GM12878 (cell line): ENCODE data around the gene ZNF408. TPM values are rescaled to one million over a fixed set of nuclear protein-coding genes. Genes with fewer than 3 reads are reported as not detected.

Experiments used
- ATAC-seq: fragments of 200-7000 bp; cut with Tn5 transposase; 3 replicates; pipeline ENCODE4 v1.9.1; 2020; ENCODE audit warnings: mild to moderate bottlenecking, moderate library complexity
- BruUV-seq: library from RNA; stranded (reverse); fragments of 400-500 nt; replicated peaks from 2 replicates; lab custom pipeline; 2021; lab: Mats Ljungman, UMichigan
- CTCF ChIA-PET: fragments of 300-600 bp; sonication (Branson Sonifier 250); formaldehyde crosslinking; extraction: SDS; loops from one replicate; lab custom pipeline; 2021; ENCODE audit warnings: inconsistent platforms; lab: Yijun Ruan, JAX
- POLR2A ChIA-PET: fragments of 350-600 bp; formaldehyde crosslinking; extraction: SDS; loops from one replicate; lab custom pipeline; 2021; ENCODE audit warnings: inconsistent platforms; lab: Charles Lee
- RAD21 ChIA-PET: fragments of 300-600 bp; sonication (Branson Sonifier 250); formaldehyde crosslinking; loops from one replicate; lab custom pipeline; 2023; ENCODE audit warnings: antibody characterized with exemption; ENCODE audit not compliant: unreplicated experiment; lab: Charles Lee
- SMC1A ChIA-PET: fragments of 300-600 bp; sonication (Branson Sonifier 250); formaldehyde crosslinking; loops from one replicate; lab custom pipeline; 2023; ENCODE audit not compliant: unreplicated experiment, uncharacterized antibody; lab: Charles Lee
- DNase-seq: peaks from one replicate; pipeline ENCODE4 v3.0.0-alpha.2; 2011; ENCODE audit warnings: low read depth, low spot score
- FAIRE-seq: peaks from 3 replicates; lab custom pipeline; 2011; peaks lifted over from hg19 to GRCh38; lab: Jason Lieb, UNC
- H2AFZ ChIP-seq: 2 replicates; pipeline ENCODE4 v1.6.0; 2011; ENCODE audit warnings: low read depth, low read length, control low read depth; ENCODE audit not compliant: control insufficient read depth
- H3K27ac ChIP-seq: 2 replicates; pipeline ENCODE4 v1.5.1; 2011; ENCODE audit warnings: control low read depth; ENCODE audit not compliant: control insufficient read depth, insufficient read depth
- H3K27me3 ChIP-seq, 2 experiments: replicated peaks in 1 of 2; 2 replicates each; pipeline versions ENCODE4 v1.6.0 to v1.6.1; 2011; ENCODE audit warnings: low read length in 1 of 2; ENCODE audit not compliant: control insufficient read depth in 2 of 2, insufficient read depth in 2 of 2
- H3K36me3 ChIP-seq, 2 experiments: 2 replicates each; pipeline ENCODE4 v1.5.1; 2011; ENCODE audit warnings: low read length in 1 of 2; ENCODE audit not compliant: control insufficient read depth in 2 of 2, insufficient read depth in 2 of 2
- H3K4me1 ChIP-seq: 2 replicates; pipeline ENCODE4 v1.6.1; 2011; ENCODE audit warnings: mild to moderate bottlenecking, low read length, moderate library complexity, mixed read lengths; ENCODE audit not compliant: control insufficient read depth, insufficient read depth
- H3K4me2 ChIP-seq: 2 replicates; pipeline ENCODE4 v1.6.0; 2011; ENCODE audit warnings: control low read depth; ENCODE audit not compliant: control insufficient read depth, insufficient read depth
- H3K4me3 ChIP-seq: fragments of 200-600 bp; sonication (generic); 2 replicates; pipeline ENCODE4 v1.5.1; 2016
- H3K79me2 ChIP-seq: 2 replicates; pipeline ENCODE4 v1.6.0; 2011; ENCODE audit warnings: low read length; ENCODE audit not compliant: control insufficient read depth, insufficient read depth
- H3K9ac ChIP-seq: 2 replicates; pipeline ENCODE4 v1.8.0; 2011; ENCODE audit warnings: low read length, control low read depth, mixed read lengths; ENCODE audit not compliant: control insufficient read depth, insufficient read depth
- H3K9me3 ChIP-seq: replicated peaks from 3 replicates; pipeline ENCODE4 v1.5.1; 2011; ENCODE audit warnings: mild to moderate bottlenecking, low read length; ENCODE audit not compliant: control insufficient read depth, insufficient read depth
- H4K20me1 ChIP-seq: 2 replicates; pipeline ENCODE4 v1.6.0; 2011; ENCODE audit not compliant: control insufficient read depth, insufficient read depth
- ATF7 ChIP-seq: fragments of 450-650 bp; IDR thresholded peaks from 2 replicates; pipeline ENCODE4 v1.6.1; 2016; ENCODE audit warnings: low read depth, mild to moderate bottlenecking
- BACH1 ChIP-seq: fragments of 450-650 bp; IDR thresholded peaks from 2 replicates; pipeline ENCODE4 v1.6.1; 2017; ENCODE audit warnings: mild to moderate bottlenecking, borderline replicate concordance
- CREB1 ChIP-seq: IDR thresholded peaks from 2 replicates; pipeline ENCODE4 v1.6.1; 2012; ENCODE audit warnings: low read depth, mild to moderate bottlenecking, inconsistent platforms
- IKZF2 ChIP-seq, 2 experiments: fragments of 450-650 bp; IDR thresholded peaks; 2 replicates each; pipeline ENCODE4 v1.6.1; 2017; ENCODE audit warnings: mild to moderate bottlenecking in 2 of 2, moderate library complexity in 2 of 2
- POLR2A ChIP-seq: IDR thresholded peaks from 2 replicates; pipeline ENCODE4 v1.6.1; 2011; ENCODE audit warnings: low read depth, mild to moderate bottlenecking, low read length
- RAD51 ChIP-seq: fragments of 450-650 bp; IDR thresholded peaks from 2 replicates; pipeline ENCODE4 v1.6.1; 2016; ENCODE audit warnings: moderate library complexity, mild to moderate bottlenecking, inconsistent platforms
- SMC3 ChIP-seq: IDR thresholded peaks from 2 replicates; pipeline ENCODE4 v1.6.1; 2011; ENCODE audit warnings: low read length, improper control_type of control experiment, borderline replicate concordance
- SREBF2 ChIP-seq: IDR thresholded peaks from 2 replicates; pipeline ENCODE4 v1.6.1; 2012; ENCODE audit warnings: mild to moderate bottlenecking, low read length
- ZBED1 ChIP-seq: IDR thresholded peaks from 2 replicates; pipeline ENCODE4 v1.6.1; 2016; ENCODE audit warnings: borderline replicate concordance
- ZBTB4 ChIP-seq: fragments of 450-650 bp; formaldehyde crosslinking; IDR thresholded peaks from 2 replicates; pipeline ENCODE4 v1.4.0; 2022; ENCODE audit warnings: mild to moderate bottlenecking, moderate library complexity
- ZNF384 ChIP-seq: IDR thresholded peaks from 2 replicates; pipeline ENCODE4 v1.6.1; 2012; ENCODE audit warnings: low read depth, mild to moderate bottlenecking, low read length, improper control_type of control experiment, borderline replicate concordance
- WGBS: methylation state at CpG from one replicate; pipeline ENCODE4 v1.1.6; 2016; ENCODE audit warnings: low lambda C conversion rate; ENCODE audit not compliant: insufficient replicate concordance, insufficient coverage; ENCODE audit errors: missing lambda C conversion rate; 5-methylcytosine and 5-hydroxymethylcytosine counted together
- in situ Hi-C: fragments of 300-500 bp; cut with MboI; formaldehyde crosslinking; loops from 9 replicates; pipeline ENCODE4 v1.14.3; 2018; ENCODE audit warnings: mixed read lengths
- intact Hi-C: fragments of 100-400 bp; cut with micrococcal nuclease; formaldehyde crosslinking; loops from one replicate; pipeline ENCODE4 v1.14.2; 2022; ENCODE audit not compliant: unreplicated experiment
- polyA plus RNA-seq, 11 experiments: library from polyadenylated mRNA; depleted of rRNA in 4 of 11; unstranded in 6 of 11; stranded (reverse) in 5 of 11; fragments of >200 nt; fragmentation: Nextera tagmentation in 4 of 11; fragmentation: Illumina TruSeq in 1 of 11; extraction: Ambion mirVana in 4 of 11; extraction: Trizol in 1 of 11; gene quantifications; 1 replicate in 1 of 11; 2 replicates in 10 of 11; pipeline versions ENCODE4 v1.2.1 to v1.2.3, GENCODE V29; 2011 to 2016; ENCODE audit warnings: inconsistent platforms in 2 of 11, missing spikeins in 2 of 11, low read depth in 1 of 11
- total RNA-seq, 4 experiments: library from RNA; depleted of rRNA in 3 of 4; stranded (reverse); fragments of >200 nt in 3 of 4; fragmentation: Illumina TruSeq in 1 of 4; extraction: Trizol in 1 of 4; gene quantifications; 2 replicates each; pipeline versions ENCODE4 v1.2.1 to v1.2.3, GENCODE V29; 2013 to 2021

Gene ZNF408
- total and polyA plus RNA-seq, 10 of the 15 experiments (the other 5 are each of a cell fraction or from before 2014, with no cell fraction given): 0.19 to 11.3 (median 7.2) TPM

GRCh38 chr11:46676436-46677158 lies 24.2 kb upstream of the ZNF408 start:
- FAIRE-seq (no peak), DNase-seq (no peak), ATAC-seq (no peak)
- CTCF ChIA-PET: no interaction called here
- H3K4me3 ChIP-seq: no peak overlapping the region
- RAD21 ChIA-PET: no interaction called here
- no peak overlapping the region for H2AFZ ChIP-seq
- POLR2A ChIA-PET: no interaction called here
- H4K20me1 ChIP-seq: no peaks in the 10 kb centered on the region
- in situ Hi-C loops: no loop called here
- WGBS: 60% methylated on average over 15 of the region's 15 CpGs
- H3K79me2 ChIP-seq: no peaks in the 10 kb centered on the region
- H3K27me3 ChIP-seq: no peaks in the 10 kb centered on the region
- H3K36me3 ChIP-seq: peaks cover under 1 to 28% of the 10 kb centered on the region in 2 experiments; a peak in 2 of 4 replicates
- no peak overlapping the region for H3K9ac ChIP-seq
- no TSS peak for BruUV-seq
- TF ChIP-seq POLR2A (0 out of 2 replicates have a peak, but pooled peaks have one; percentile 24), BACH1 (no peak), SMC3 (no peak), ZBED1 (no peak), RAD51 (no peak), CREB1 (no peak), SREBF2 (no peak)
- TF ChIP-seq, all 136 proteins: peak for 1
- Histone ChIP-seq H3K9me3 (no peaks in the 10 kb centered on the region), H3K4me1 (no peaks in the 10 kb centered on the region), H3K27ac (no peak overlapping the region), H3K4me2 (no peak overlapping the region)
- SMC1A ChIA-PET: no interaction called here
- intact Hi-C loops: no loop called here

- no peak overlapping the region for H3K27ac ChIP-seq
- BruUV-seq: TSS peak; percentile 67
Observed at GRCh38 chr11:46677169-46677568, 23.7 kb upstream of the ZNF408 start.

More at GRCh38 chr11:46677169-46677568, 23.7 kb upstream of the ZNF408 start:
- Histone ChIP-seq H2AFZ (no peak overlapping the region), H3K36me3 (peaks cover 3 to 29% of the 10 kb centered on the region in 2 experiments; a peak in 2 of 4 replicates), H3K27me3 (no peaks in the 10 kb centered on the region), H3K9ac (no peak overlapping the region), H3K9me3 (no peaks in the 10 kb centered on the region), H3K4me2 (no peak overlapping the region), H4K20me1 (no peaks in the 10 kb centered on the region), H3K79me2 (no peaks in the 10 kb centered on the region), H3K4me1 (no peaks in the 10 kb centered on the region), H3K4me3 (no peak overlapping the region)
- intact Hi-C loops (no loop called here), in situ Hi-C loops (no loop called here)
- POLR2A ChIA-PET: interaction anchor here (0.7 kb wide), 1 partner anchor 563 kb away, joined by 5 read pairs; no protein-coding TSS in a partner anchor
- whole genome bisulfite sequencing: 73% methylated on average over 8 of the region's 8 CpGs
- CTCF ChIA-PET: no interaction called here
- SMC1A ChIA-PET: no interaction called here
- RAD21 ChIA-PET: interaction anchor here (0.7 kb wide), 1 partner anchor 49 kb away, joined by 4 read pairs; no protein-coding TSS in a partner anchor
- no peak for FAIRE-seq
- no peak; the same call in 2 of the 3 replicates for ATAC-seq
- DNase-seq: no peak
- TF ChIP-seq ATF7: no peak
- TF ChIP-seq IKZF2 (IDR thresholded peaks at IDR 0.05): no peak
- no peak for TF ChIP-seq ZNF384
- TF ChIP-seq ZBTB4: no peak
- TF ChIP-seq POLR2A: 0 out of 2 replicates have a peak, but pooled peaks have one; percentile 6
